NCI-H1105 treated with DMSO at 0.1 percent for 48 hours (cell line): ENCODE data around the gene SMAD4.
"Not testable (repeated sequence)": the region's sequence is repeated elsewhere in the genome, so short reads cannot be mapped to it uniquely, and the experiment has no call there.

Experiments used
- DNase-seq: peaks from one replicate; lab custom pipeline; 2025; lab: John Stamatoyannopoulos, UW

SMAD4 gene

DNA sequence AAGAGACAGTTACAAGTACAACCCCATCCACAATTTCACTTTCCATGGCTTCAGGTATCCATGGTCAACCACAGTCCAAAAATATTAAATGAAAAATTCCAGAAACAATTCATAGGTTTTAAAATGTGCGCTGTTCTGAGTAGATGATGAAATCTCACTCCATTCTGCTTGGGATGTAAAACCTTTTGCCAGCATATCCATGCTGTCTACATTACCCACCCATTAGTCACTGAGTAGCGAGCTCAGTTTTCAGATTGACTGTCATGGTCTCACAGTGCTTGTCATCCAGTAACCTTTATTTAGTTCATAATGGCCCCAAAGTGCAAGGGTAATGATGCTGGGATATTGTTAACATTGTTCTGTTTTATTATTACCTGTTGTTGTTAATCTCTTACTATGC lies 40.5 kb downstream of the SMAD4 start:
- no peak for DNase-seq

DNA sequence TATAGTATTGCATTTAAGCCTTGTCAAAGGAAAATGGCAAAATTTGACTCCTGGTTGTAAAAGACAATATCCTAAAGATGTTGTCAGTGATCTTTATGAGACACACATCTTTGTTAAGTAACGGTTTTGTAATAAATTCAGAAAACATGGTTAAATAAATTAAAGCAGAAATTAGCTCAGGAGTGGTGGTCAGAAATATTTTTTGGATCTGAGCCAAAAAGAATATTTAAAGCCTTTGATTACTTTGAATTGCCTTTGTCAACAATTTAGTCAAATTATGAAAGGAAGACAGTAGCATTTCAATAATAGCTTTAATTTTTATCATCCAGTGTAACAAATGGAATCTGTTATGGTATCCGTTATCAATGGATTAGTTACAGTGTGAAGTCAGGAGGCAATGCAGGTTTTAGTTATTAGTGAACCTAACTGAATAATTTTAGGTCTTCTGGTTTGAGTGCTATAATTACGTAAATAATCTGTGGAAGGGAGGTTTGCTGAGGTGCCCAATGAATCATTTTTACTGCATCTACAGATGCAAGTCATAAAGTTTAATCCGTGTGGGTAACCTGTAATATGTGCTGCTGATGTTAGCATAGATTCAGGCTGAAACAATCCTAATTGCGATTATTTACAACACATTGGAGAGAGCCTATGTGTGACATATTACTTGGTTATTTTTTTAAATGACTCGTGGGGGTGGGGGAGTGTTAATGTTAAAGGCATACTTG lies 42.7 kb downstream of the SMAD4 start:
- DNase-seq, result peak; percentile 31

DNA sequence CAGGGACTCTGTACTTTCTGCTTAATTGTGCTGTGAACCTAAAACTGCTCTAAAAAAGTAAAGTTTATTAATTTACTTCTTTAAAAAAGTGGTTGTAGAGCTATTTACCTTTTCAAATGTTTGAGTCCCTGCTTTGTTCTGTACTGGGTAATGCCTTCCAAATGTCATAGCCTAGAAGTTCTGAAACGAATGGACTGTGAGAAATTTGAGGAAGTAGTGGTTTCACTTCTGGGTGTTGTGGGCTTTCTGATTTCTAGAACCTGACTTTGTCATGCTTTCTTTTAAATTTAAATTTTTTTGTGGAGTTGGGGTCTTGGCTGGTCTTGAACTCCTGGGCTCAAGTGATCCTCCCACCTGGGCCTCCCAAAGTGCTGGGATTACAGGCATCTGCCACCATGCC lies 44.6 kb downstream of the SMAD4 start:
- no peak for DNase-seq

DNA sequence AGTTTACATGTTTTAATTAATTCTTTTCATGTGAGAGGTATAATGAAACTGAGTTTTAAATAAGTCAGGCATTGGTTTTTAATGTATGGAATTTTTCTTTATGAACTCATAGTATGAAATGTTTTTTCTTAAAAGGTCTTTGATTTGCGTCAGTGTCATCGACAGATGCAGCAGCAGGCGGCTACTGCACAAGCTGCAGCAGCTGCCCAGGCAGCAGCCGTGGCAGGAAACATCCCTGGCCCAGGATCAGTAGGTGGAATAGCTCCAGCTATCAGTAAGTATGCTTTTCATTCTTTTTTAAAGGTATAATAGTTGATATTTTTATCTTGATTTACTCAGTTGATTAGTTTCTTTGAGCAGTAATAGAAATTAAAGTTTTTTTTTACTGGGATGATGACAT lies 46.5 kb downstream of the SMAD4 start:
- no peak for DNase-seq

DNA sequence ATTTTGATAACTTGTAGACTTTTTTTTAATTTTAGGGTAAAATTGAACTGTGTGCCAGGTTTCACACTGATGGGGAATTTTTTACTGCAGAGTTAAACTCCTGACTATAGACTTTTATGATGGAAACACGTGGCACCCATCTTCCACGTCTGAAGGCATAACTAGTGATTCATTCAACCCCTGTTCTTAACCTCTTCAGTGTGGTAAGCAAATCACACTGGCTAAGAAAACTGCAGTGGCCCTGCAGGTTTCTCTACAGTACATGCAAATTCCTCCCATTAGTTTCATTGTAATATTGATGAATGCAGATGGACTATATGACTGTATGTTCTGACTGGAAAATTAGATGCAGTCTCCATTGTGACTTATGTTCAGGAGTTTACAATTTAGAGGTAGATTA lies 47.2 kb downstream of the SMAD4 start:
- DNase-seq, result no peak

DNA sequence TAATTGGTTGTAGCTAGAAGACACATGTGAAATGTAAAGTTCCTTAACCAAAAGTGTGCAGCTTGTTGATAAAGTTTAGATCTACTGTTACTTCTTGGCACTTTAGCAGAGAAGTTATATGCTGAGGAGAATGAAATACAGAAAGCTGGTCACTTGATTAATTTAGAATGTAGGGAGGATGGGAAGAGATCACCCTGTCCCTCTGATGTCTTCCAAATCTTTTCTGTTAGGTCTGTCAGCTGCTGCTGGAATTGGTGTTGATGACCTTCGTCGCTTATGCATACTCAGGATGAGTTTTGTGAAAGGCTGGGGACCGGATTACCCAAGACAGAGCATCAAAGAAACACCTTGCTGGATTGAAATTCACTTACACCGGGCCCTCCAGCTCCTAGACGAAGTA lies 48.0 kb downstream of the SMAD4 start:
- no peak for DNase-seq

DNA sequence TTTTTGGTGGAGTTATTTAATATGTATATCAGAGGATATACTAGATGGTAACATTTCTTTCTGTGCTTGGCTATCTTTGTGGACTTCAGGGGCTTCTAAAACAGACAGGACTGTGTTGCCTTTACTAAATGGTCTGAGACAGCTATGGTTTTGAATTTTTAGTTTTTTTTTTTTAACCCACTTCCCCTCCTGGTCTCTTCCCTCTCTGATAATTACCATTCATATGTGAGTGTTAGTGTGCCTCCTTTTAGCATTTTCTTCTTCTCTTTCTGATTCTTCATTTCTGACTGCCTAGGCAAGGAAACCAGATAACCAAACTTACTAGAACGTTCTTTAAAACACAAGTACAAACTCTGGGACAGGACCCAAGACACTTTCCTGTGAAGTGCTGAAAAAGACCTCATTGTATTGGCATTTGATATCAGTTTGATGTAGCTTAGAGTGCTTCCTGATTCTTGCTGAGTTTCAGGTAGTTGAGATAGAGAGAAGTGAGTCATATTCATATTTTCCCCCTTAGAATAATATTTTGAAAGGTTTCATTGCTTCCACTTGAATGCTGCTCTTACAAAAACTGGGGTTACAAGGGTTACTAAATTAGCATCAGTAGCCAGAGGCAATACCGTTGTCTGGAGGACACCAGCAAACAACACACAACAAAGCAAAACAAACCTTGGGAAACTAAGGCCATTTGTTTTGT lies 52.7 kb downstream of the SMAD4 start:
- DNase-seq, result no peak

DNA sequence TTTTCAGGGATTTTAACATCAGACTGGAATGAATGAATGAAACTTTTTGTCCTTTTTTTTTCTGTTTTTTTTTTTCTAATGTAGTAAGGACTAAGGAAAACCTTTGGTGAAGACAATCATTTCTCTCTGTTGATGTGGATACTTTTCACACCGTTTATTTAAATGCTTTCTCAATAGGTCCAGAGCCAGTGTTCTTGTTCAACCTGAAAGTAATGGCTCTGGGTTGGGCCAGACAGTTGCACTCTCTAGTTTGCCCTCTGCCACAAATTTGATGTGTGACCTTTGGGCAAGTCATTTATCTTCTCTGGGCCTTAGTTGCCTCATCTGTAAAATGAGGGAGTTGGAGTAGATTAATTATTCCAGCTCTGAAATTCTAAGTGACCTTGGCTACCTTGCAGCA lies 53.4 kb downstream of the SMAD4 start:
- no peak for DNase-seq

DNA sequence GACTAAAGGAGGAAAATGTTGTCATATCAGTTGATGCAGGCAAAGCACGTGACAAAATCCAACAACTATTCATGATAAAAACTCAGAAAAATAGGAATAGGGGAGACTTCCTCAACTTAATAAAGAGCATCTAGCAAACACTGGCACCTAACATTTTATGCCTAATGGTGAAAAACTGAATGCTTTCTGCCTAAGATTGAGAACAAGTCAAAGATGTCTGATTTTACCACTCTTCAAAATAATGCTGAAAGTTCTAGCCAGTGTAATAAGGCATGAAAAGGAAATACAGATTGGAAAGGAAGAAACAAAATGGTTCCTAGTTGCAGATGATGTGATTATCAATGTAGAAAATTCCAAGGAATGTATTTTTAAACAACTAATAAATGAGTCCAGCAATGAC lies 58.4 kb downstream of the SMAD4 start:
- no peak for DNase-seq

DNA sequence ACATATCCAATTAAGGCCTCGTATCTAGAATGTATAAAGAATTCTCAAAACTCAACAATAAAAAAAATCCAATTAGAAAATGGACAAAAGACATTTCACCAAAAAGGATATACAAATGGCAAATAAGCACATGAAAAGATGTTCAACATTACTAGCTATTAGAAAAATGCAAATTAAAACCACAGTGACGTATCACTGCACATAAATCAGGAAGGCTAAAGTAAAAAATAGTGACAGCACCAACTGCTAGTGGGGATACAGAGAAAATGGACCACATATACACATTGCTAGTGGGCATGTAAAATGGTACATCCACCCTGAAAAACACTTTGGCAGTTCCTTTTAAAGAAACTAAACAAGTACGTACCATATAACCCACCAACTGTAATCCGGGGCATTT lies 59.7 kb downstream of the SMAD4 start:
- no peak for DNase-seq

DNA sequence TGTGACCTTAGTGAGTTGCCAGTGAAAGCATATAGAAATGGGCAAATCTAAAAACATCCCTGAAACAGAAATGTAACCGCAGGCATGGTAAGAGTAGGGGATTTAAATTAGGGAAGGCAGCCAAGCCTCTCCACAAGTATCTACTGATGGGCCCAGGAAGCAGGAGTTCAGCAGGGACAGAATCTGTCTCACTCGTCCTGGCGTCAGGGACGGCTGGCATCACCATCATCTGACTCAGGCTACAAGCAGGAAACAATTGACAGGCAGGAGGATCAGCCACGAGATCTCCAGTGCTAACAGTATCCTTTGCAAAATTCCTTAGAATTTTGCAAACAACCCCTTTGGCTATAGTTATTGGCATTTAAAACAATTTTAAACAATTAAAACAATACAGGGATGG lies 61.3 kb downstream of the SMAD4 start:
- DNase-seq, result no peak

DNA sequence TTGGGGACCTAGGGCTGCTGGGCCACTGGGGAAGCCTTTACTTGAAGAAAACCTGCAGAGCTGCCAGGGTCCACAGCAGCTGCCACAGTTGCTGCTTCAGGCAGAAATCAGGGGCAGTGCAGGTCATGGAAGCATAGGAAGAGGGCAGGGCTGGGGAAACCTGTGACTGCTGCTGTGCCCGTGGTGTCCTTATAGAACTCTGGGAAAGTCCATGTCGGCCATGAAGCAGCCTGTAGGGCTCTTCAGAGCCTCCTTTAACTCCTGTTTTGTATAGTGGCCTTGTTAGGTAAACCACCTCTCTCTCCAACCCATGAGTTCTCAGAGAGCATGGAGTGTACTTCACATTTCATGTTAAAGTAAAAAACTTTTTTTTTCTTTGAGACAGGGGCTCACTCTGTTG lies 62.1 kb downstream of the SMAD4 start:
- DNase-seq, result no peak

DNA sequence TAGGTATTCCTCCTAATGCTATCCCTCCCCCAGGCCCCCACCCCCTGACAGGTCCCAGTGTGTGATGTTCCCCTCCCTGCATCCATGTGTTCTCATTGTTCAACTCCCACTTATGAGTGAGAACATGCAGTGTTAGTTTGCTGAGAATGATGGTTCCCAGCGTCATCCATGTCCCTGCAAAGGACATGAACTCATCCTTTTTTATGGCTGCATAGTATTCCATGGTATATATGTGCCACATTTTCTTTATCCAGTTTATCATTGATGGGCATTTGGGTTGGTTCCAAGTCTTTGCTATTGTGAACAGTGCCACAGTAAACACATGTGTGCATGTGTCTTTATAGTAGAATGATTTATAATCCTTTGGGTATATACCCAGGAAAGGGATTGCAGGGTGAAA lies 63.0 kb downstream of the SMAD4 start:
- not testable (repeated sequence) for DNase-seq

DNA sequence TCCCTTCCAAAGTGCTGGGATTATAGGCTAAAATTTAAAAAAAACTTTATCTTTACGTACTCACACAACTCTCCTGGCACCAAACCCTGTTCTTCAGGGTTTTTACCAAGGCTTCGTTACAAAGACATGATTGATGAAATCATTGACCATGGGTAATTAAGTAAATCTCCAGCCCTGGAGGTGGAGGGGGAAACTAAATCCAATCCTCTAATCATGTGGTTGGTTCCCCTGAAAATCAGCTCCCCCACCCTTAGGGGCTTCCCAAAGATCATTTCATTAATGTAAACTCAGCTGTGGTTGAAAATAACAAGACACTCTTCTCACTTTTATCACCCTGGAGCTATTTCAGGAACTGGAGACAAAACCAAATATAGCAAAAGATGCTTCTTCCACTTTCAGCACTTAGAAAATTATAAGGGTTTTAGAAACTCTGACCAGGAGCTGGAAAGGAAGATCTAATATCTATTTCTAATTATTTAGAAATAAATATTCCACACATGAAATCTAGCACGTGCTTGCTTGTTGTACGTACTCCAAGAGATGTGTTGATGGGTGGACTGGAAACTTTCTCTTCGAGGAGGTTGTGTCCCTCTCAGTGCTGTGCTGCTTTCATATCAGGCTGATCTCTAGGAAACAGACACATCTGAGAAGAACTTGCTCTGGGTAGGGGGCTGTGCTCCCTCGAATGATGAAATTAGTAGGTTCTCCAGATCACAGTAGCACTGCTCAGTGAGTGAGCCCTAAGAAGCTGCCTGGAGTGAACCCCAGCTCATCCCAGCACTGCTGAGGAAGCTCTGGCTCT lies 67.2 kb downstream of the SMAD4 start:
- DNase-seq, result no peak

DNA sequence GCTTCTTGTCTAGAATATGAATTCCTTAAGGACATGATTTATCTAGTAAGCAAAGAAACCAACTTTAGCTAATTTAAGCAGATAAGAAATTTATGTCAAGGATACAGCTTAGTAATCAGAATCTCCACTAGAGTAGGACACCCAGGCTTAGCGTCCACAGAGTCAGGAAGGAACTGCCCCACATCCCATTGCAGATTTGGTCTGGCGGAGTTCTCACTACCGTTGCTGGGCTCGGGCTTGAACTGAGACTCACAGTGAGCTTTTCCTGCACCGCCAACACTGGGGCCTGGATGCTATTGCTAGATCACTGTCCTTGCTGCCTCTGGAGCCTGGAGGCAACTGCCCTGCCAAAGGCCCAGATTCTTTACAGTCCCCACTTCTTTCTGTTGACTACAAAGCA lies 68.1 kb downstream of the SMAD4 start:
- DNase-seq, result no peak

DNA sequence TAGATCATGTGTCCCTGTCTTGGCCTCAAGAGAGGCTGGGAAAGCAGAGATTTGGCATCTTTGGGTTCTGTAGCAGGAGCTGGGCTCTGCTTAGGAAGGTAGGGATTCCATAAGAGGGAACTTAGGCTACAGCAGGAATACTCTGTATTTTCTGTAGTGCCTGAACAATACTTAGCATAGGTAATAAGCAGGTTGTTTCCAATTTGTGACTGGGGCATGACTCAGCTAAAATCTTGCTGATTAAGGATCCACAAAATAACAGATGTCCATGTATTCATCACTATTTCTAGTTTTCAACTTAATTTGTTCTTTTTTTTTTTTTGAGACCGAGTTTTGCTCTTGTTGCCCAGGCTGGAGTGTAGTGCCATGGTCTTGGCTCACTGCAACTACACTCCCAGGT lies 68.5 kb downstream of the SMAD4 start:
- DNase-seq, result no peak

DNA sequence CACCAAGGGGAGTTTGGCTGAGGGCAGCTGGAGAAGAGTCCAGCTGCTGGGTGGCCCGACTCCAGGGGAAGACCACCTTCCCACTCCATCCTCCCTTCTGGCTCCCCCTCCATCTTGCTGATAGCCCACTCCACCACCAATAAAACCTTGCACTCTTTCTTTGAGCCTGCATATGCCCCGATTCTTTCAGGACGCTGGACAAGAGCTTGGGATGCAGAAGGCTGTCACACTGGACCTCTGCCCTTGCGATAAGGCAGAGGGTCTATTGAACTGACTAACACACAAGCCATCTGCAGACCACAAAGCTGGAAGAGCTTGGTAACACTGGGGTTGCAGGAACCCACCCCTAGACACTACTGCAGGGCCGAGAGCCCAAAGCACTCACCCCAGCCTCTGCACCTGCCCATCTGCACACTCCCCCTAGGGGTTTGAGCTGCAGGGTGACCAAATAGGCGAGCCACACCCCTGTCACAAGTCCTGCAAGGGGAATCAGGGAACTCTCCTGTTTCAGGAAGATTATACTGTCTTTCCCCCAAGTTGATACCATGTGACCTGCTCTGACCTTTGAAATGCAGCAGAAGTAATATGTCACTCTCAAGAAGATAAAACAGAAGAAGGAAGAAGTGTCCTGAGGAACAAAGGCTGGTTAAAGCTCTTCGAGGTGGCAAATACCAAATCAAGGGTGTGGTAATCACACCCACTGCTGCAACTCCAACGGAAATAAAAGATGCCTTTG lies 70.5 kb downstream of the SMAD4 start:
- no peak for DNase-seq

DNA sequence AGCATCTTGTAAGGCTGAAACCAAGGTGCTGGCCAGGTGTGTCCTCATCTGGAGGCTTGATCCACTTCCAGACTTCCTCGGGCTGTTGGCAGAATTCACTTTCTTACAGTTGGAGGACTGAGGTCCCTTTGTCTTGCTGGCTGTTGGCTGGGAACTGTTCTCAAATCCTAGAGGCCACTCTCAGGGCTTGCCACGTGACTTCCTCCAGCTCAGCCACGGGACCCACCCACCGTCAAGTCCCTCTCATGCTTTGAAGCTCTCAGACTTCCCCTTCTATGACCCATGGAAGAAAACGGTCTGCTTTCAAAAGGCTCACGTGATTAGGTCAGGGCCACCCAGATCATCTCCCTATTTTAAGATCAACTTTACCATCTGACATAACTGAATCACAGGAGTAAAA lies 77.1 kb downstream of the SMAD4 start:
- DNase-seq, result no peak

DNA sequence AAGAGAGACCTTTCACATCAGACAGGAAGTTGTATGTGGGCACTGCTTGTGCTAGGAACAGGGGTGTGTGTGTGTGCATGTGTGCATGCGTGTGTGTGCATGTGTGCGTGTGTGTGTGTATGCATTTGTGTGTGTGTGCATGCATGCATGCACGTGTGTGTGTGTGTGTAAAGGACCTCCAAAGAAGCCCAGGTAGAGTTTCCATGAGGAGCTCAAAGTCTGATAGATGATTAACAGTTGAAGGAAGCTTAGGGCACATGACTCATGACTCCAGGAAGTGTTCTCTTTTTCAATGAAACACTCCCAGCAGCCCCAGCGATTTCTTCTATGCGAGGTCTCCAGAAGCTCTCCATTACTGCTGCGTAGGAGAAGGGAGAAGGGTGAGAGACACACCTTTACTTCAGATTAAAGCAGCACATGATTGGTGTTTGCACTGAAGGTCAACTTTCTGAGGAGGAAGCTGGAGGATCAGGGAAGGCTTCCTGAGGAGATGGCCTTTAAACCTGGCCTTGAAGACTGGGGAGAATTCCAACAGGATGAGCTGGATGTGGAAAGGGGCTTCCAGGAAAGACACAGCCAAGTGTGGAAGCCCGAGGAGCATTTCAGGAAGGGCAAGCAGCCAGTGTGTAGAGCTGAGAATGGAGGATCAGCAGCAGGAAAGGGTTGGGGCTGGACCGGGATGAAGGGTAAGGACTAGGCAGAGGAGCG lies 77.7 kb downstream of the SMAD4 start:
- DNase-seq, result no peak

DNA sequence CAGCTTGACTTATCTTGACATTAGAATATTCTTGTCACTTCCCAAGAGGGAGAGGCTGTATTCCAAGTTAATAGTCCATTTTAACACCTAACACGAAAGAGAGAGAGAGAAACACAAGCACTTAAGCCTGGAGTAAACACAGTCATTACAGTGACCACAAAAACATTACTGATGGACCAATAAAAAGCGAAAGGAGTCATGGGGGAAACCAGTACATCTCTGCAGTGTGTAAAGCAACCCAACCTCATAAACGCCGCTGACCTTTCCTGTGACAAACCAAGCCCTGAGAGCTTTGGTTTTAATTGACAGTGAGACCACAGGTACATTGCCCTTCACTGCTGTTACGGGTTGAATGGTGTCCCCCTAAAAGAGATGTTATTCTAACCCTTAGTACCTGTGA lies 78.3 kb downstream of the SMAD4 start:
- no peak for DNase-seq

DNA sequence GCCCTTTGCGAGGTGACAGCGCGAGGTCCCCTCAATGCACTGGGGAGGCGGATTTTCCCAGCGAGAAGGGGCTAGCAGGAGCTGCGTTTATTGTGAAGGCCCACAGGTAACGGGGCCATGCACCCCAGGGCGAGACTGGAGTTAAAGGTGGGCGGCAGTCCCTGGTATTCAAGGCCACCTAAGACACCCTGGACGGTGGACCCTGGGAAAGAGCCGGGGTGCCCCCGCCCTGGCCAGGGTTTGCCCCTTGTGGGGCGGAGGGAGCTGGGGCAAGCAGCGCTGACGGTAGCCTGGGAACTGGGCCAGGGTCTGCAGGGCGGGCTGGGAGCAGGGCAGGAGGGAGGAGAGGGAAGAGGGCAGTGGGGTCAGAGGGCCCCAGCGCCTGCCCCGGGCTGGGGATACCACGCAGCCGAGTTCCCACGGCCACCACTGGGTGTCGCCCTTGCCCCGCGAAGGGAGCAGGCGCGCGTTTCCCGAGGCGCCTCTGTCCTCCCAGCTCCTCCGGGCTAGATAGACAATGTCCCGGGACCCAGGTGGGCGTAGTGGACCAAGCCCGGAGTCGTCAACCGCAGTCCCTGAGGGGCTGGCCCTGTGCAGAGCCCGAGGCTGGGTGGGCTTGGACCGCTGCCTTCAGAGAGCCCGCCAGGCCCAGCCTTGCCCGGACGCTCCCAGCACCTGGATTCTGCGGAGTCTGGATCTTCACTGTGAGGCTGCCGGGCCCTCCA lies 80.2 kb downstream of the SMAD4 start:
- DNase-seq, result peak; percentile 1
